HFFc6 (cell line): ENCODE data around the gene TTN. TPM values are rescaled to one million over a fixed set of nuclear protein-coding genes. Genes with fewer than 3 reads are reported as not detected.

ENCODE experiments used
- DNase-seq: peaks from one replicate; pipeline ENCODE4 v3.0.0-alpha.2; 2018
- H3K27ac Mint-ChIP-seq: 2 replicates; pipeline ENCODE4 v1.8.0; 2020; ENCODE audit warnings: mild to moderate bottlenecking, mixed read lengths
- H3K27me3 Mint-ChIP-seq: 2 replicates; pipeline ENCODE4 v1.8.0; 2021; ENCODE audit warnings: mild to moderate bottlenecking, moderate library complexity, mixed read lengths; ENCODE audit not compliant: insufficient read depth
- H3K36me3 Mint-ChIP-seq: 2 replicates; pipeline ENCODE4 v1.8.0; 2021; ENCODE audit warnings: low read depth, mixed read lengths
- H3K4me1 Mint-ChIP-seq: 2 replicates; pipeline ENCODE4 v1.8.0; 2020; ENCODE audit warnings: low read depth, mixed read lengths
- H3K4me3 Mint-ChIP-seq: 2 replicates; pipeline ENCODE4 v1.8.0; 2020; ENCODE audit warnings: mild to moderate bottlenecking, moderate library complexity, mixed read lengths
- H3K9me3 Mint-ChIP-seq: 2 replicates; pipeline ENCODE4 v1.8.0; 2020; ENCODE audit warnings: mild to moderate bottlenecking, mixed read lengths
- total RNA-seq, 6 experiments: library from RNA; stranded (reverse); fragmentation: NEBNext Ultra II Directional; extraction: Animal tissue kit (Norgen Biotek cat#: 25700); gene quantifications; 2 replicates in 1 of 6; 3 replicates in 5 of 6; pipeline ENCODE4 v1.2.3, GENCODE V29; 2021
- TF ChIP-seq, protein P1 (sequence below): fragments of 200-600 bp; sonication (generic); IDR thresholded peaks from 2 replicates; pipeline ENCODE4 v1.5.0; 2021; ENCODE audit warnings: antibody characterized with exemption, mild to moderate bottlenecking

TTN gene
- total RNA-seq, 6 experiments from 2014 or later = 0.17 to 0.33 (median 0.23) TPM

- Mint-ChIP-seq H3K27ac (no peak overlapping the region; the same call in 1 of the 2 replicates), H3K4me3 (no peak overlapping the region)
Observed at GRCh38 chr2:178827739-178828485, 20.7 kb upstream of the TTN start.

GRCh38 chr2:178827111-178827510 is 19.9 kb upstream of the TTN start:
- TF ChIP-seq, protein P1, sequence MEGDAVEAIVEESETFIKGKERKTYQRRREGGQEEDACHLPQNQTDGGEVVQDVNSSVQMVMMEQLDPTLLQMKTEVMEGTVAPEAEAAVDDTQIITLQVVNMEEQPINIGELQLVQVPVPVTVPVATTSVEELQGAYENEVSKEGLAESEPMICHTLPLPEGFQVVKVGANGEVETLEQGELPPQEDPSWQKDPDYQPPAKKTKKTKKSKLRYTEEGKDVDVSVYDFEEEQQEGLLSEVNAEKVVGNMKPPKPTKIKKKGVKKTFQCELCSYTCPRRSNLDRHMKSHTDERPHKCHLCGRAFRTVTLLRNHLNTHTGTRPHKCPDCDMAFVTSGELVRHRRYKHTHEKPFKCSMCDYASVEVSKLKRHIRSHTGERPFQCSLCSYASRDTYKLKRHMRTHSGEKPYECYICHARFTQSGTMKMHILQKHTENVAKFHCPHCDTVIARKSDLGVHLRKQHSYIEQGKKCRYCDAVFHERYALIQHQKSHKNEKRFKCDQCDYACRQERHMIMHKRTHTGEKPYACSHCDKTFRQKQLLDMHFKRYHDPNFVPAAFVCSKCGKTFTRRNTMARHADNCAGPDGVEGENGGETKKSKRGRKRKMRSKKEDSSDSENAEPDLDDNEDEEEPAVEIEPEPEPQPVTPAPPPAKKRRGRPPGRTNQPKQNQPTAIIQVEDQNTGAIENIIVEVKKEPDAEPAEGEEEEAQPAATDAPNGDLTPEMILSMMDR = no peak
- Mint-ChIP-seq H3K4me1 (peaks cover 43% of the 10 kb centered on the region), H3K27me3 (peaks cover 2% of the 10 kb centered on the region; the same call in 1 of the 2 replicates), H3K36me3 (peaks cover 10% of the 10 kb centered on the region; the same call in 1 of the 2 replicates), H3K27ac (no peak overlapping the region), H3K4me3 (no peak overlapping the region), H3K9me3 (0 out of 2 replicates have a peak, but pooled peaks cover 11% of the 10 kb centered on the region)
- no peak for DNase-seq

More at GRCh38 chr2:178827739-178828485, 20.7 kb upstream of the TTN start:
- peaks cover 10% of the 10 kb centered on the region; the same call in 1 of the 2 replicates for H3K36me3 Mint-ChIP-seq
- H3K27me3 Mint-ChIP-seq = peaks cover 2% of the 10 kb centered on the region; the same call in 1 of the 2 replicates
- H3K9me3 Mint-ChIP-seq = 0 out of 2 replicates have a peak, but pooled peaks cover 11% of the 10 kb centered on the region
- DNase-seq = no peak
- TF ChIP-seq, protein P1 = no peak
- H3K4me1 Mint-ChIP-seq = peaks cover 43% of the 10 kb centered on the region

DNA sequence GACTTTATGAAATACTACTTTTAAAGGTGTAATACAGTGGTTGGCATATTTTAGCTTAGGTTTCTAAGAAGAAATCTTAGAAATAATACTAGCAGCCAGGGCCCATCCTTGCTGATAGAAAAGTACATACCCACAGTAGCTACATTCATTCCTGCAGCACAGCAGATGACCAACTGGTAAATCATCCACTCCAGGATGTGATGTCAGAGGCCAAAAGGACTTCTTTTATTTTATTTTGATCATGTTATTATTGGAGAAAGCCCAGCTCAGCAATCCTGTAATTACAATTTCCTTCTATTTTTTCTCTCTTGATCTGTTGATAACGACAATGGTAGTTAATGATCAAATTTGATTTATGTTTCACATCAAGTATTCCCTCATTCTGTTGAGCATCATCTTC is 18.0 kb upstream of the TTN start:
- Mint-ChIP-seq H3K27ac (no peak overlapping the region), H3K4me1 (peaks cover 39% of the 10 kb centered on the region), H3K9me3 (0 out of 2 replicates have a peak, but pooled peaks cover 11% of the 10 kb centered on the region), H3K36me3 (peaks cover 10% of the 10 kb centered on the region; the same call in 1 of the 2 replicates), H3K4me3 (no peak overlapping the region), H3K27me3 (no peaks in the 10 kb centered on the region)
- peak; percentile 67 for DNase-seq
- TF ChIP-seq, protein P1 = no peak

GRCh38 chr2:178824181-178824580 is 17.0 kb upstream of the TTN start:
- TF ChIP-seq, protein P1 = no peak
- Mint-ChIP-seq H3K27me3 (no peaks in the 10 kb centered on the region; the same call in 1 of the 2 replicates), H3K4me3 (no peak overlapping the region), H3K9me3 (0 out of 2 replicates have a peak, but pooled peaks cover 11% of the 10 kb centered on the region), H3K27ac (no peak overlapping the region), H3K36me3 (peaks cover 10% of the 10 kb centered on the region; the same call in 1 of the 2 replicates), H3K4me1 (peaks cover 39% of the 10 kb centered on the region)
- DNase-seq = no peak

- H3K4me1 Mint-ChIP-seq = peaks cover 34% of the 10 kb centered on the region
- no peaks in the 10 kb centered on the region for H3K36me3 Mint-ChIP-seq
- H3K27ac Mint-ChIP-seq = peak overlapping the region; percentile 55; the same call in 1 of the 2 replicates
- H3K4me3 Mint-ChIP-seq = no peak overlapping the region
- peaks cover 1% of the 10 kb centered on the region; the same call in 1 of the 2 replicates for H3K27me3 Mint-ChIP-seq
- TF ChIP-seq, protein P1 = no peak
- no peaks in the 10 kb centered on the region for H3K9me3 Mint-ChIP-seq
- no peak for DNase-seq
Observed at GRCh38 chr2:178819992-178820391, 12.8 kb upstream of the TTN start.
